K562 (cell line): ENCODE results near the gene SMIM17. TPM values are rescaled to one million over a fixed set of nuclear protein-coding genes. Genes with fewer than 3 reads are reported as not detected.

ENCODE experiments used
- ATAC-seq: fragments of 200-7000 bp; cut with Tn5 transposase; 3 replicates; pipeline ENCODE4 v1.9.1; 2020; ENCODE audit warnings: moderate library complexity
- Bru-seq: library from RNA; stranded (reverse); fragments of 400-500 nt; gene quantifications from one replicate; lab custom pipeline; 2021; lab: Mats Ljungman, UMichigan
- BruChase-seq, 2 experiments: library from RNA; stranded (reverse); fragments of 400-500 nt; gene quantifications; one replicate each; lab custom pipeline; 2021; lab: Mats Ljungman, UMichigan
- BruUV-seq: library from RNA; stranded (reverse); fragments of 400-500 nt; replicated peaks from 2 replicates; lab custom pipeline; 2021; lab: Mats Ljungman, UMichigan
- CTCF ChIA-PET: fragments of 300-600 bp; formaldehyde crosslinking; extraction: SDS; loops from one replicate; lab custom pipeline; 2021; ENCODE audit warnings: low intra/inter-chr PET ratio; lab: Yijun Ruan, JAX
- POLR2A ChIA-PET: fragments of 300-600, 350-650 bp; sonication (Branson Sonifier 250); formaldehyde crosslinking; extraction: SDS; loops from one replicate; lab custom pipeline; 2021; ENCODE audit warnings: antibody characterized with exemption, inconsistent platforms; lab: Yijun Ruan, JAX
- DNase-seq, 4 experiments: peaks; one replicate each; pipeline versions ENCODE4 v3.0.0 to v3.0.0-alpha.2; 2011 to 2018; ENCODE audit warnings: low spot score in 3 of 4, mixed read lengths in 3 of 4; ENCODE audit errors: extremely low read depth in 1 of 4
- FAIRE-seq: peaks from 2 replicates; lab custom pipeline; 2011; peaks lifted over from hg19 to GRCh38; lab: Jason Lieb, UNC
- H2AFZ ChIP-seq: 2 replicates; pipeline ENCODE4 v1.6.0; 2011; ENCODE audit warnings: low read depth, low read length, control low read depth, inconsistent platforms
- H3K27ac ChIP-seq: fragments of 200-600 bp; 3 replicates; pipeline ENCODE4 v1.8.0; 2011; ENCODE audit warnings: low read depth, mild to moderate bottlenecking, control low read depth, inconsistent platforms, low read length, moderate library complexity, mixed read lengths; ENCODE audit errors: extremely low read depth
- H3K27me3 ChIP-seq, 2 experiments: fragments of 300-600 bp in 1 of 2; 2 replicates in 1 of 2; 3 replicates in 1 of 2; pipeline versions ENCODE4 v1.6.0 to v1.8.0; 2011; ENCODE audit warnings: inconsistent platforms in 2 of 2, low read length in 2 of 2, mild to moderate bottlenecking in 1 of 2, mixed read lengths in 1 of 2, moderate library complexity in 1 of 2; ENCODE audit not compliant: control insufficient read depth in 2 of 2, insufficient read depth in 2 of 2
- H3K36me3 ChIP-seq: fragments of 300-600 bp; 3 replicates; pipeline ENCODE4 v1.8.0; 2011; ENCODE audit warnings: mild to moderate bottlenecking, low read length, inconsistent platforms; ENCODE audit not compliant: control insufficient read depth, insufficient read depth
- H3K4me1 ChIP-seq, 2 experiments: fragments of 200-600 bp in 1 of 2; replicated peaks in 1 of 2; 2 replicates in 1 of 2; 3 replicates in 1 of 2; pipeline versions ENCODE4 v1.5.1 to v1.8.0; 2011; ENCODE audit warnings: inconsistent platforms in 2 of 2, low read length in 2 of 2, mild to moderate bottlenecking in 1 of 2, mixed read lengths in 1 of 2, moderate library complexity in 1 of 2; ENCODE audit not compliant: control insufficient read depth in 2 of 2, insufficient read depth in 2 of 2
- H3K4me2 ChIP-seq: 2 replicates; pipeline ENCODE4 v1.6.1; 2011; ENCODE audit warnings: low read length, control low read depth, inconsistent platforms, mixed read lengths; ENCODE audit not compliant: insufficient read depth
- H3K4me3 ChIP-seq: fragments of 200-600 bp; sonication (generic), shearing (Covaris generic); 2 replicates; pipeline ENCODE4 v1.5.1; 2016; ENCODE audit warnings: control low read depth, inconsistent platforms
- H3K79me2 ChIP-seq: fragments of 200-600 bp; 3 replicates; pipeline ENCODE4 v1.8.0; 2011; ENCODE audit warnings: low read length, inconsistent platforms; ENCODE audit not compliant: control insufficient read depth, insufficient read depth
- H3K9ac ChIP-seq, 2 experiments: 2 replicates each; pipeline versions ENCODE4 v1.6.0 to v1.6.1; 2011; ENCODE audit warnings: low read depth in 2 of 2, low read length in 2 of 2, control low read depth in 1 of 2, inconsistent platforms in 1 of 2, mild to moderate bottlenecking in 1 of 2, mixed read lengths in 1 of 2; ENCODE audit not compliant: insufficient read depth in 1 of 2
- H3K9me1 ChIP-seq: one replicate; pipeline ENCODE4 v1.6.0; 2011; ENCODE audit warnings: inconsistent platforms, mild to moderate bottlenecking, low read length, moderate library complexity; ENCODE audit not compliant: control insufficient read depth, insufficient read depth
- H3K9me3 ChIP-seq: replicated peaks from 2 replicates; pipeline ENCODE4 v1.5.1; 2011; ENCODE audit warnings: low read depth, low read length, inconsistent platforms; ENCODE audit not compliant: control insufficient read depth, insufficient read depth
- H4K20me1 ChIP-seq: replicated peaks from 2 replicates; pipeline ENCODE4 v1.6.1; 2011; ENCODE audit warnings: low read length, inconsistent platforms, mixed read lengths; ENCODE audit not compliant: control insufficient read depth, insufficient read depth
- CCNT2 ChIP-seq: IDR thresholded peaks from 2 replicates; pipeline ENCODE4 v1.6.1; 2011; ENCODE audit warnings: borderline replicate concordance, low read depth, mild to moderate bottlenecking, moderate library complexity, mixed read lengths, low read length; ENCODE audit not compliant: insufficient read length; ENCODE audit errors: extremely low read depth
- DNMT1 ChIP-seq: fragments of 450-650 bp; IDR thresholded peaks from 2 replicates; pipeline ENCODE4 v1.6.1; 2016; ENCODE audit warnings: antibody characterized with exemption, mild to moderate bottlenecking
- GATA2 ChIP-seq: sonication (generic); formaldehyde crosslinking; IDR thresholded peaks from 2 replicates; pipeline ENCODE4 v1.4.0; 2020; ENCODE audit warnings: mild to moderate bottlenecking, missing genetic modification reagents
- KAT2B ChIP-seq: IDR thresholded peaks from one replicate; pipeline ENCODE4 v1.6.1; 2012; ENCODE audit warnings: low read depth, mild to moderate bottlenecking, control low read depth, inconsistent platforms, low read length, moderate library complexity
- MAZ ChIP-seq, 2 experiments: fragments of 450-650 bp in 1 of 2; sonication (generic) in 1 of 2; formaldehyde crosslinking; IDR thresholded peaks in 1 of 2; conservative IDR thresholded peaks in 1 of 2; 2 replicates each; pipeline versions ENCODE4 v1.4.0 to v1.5.0; 2020; ENCODE audit warnings: mild to moderate bottlenecking in 1 of 2, missing genetic modification reagents in 1 of 2
- MTA1 ChIP-seq: fragments of 450-650 bp; IDR thresholded peaks from 2 replicates; pipeline ENCODE4 v1.6.1; 2017; ENCODE audit warnings: borderline replicate concordance
- SUPT5H ChIP-seq: fragments of 450-650 bp; IDR thresholded peaks from 2 replicates; pipeline ENCODE4 v1.6.1; 2016
- TCFL5 ChIP-seq: fragments of 250-450 bp; sonication (Bioruptor Pico); conservative IDR thresholded peaks from 2 replicates; pipeline ENCODE4 v1.6.1; 2021; ENCODE audit warnings: mild to moderate bottlenecking, moderate library complexity, matching md5 sums
- TEAD2 ChIP-seq: fragments of 450-650 bp; IDR thresholded peaks from 2 replicates; pipeline ENCODE4 v1.6.1; 2016; ENCODE audit warnings: missing genetic modification characterization, control low read depth, missing compliant biosample characterization
- YBX1 ChIP-seq: fragments of 450-650 bp; IDR thresholded peaks from 2 replicates; pipeline ENCODE4 v1.7.1; 2016; ENCODE audit warnings: mild to moderate bottlenecking
- ZKSCAN8 ChIP-seq: fragments of 200-800 bp; sonication (Bioruptor generic); IDR thresholded peaks from 2 replicates; pipeline ENCODE4 v1.6.1; 2016; ENCODE audit warnings: missing genetic modification characterization, missing compliant biosample characterization
- ZNF436 ChIP-seq: fragments of 250-450, 450-650 bp; sonication (Bioruptor Pico); formaldehyde crosslinking; IDR thresholded peaks from 2 replicates; pipeline ENCODE4 v1.7.0; 2020; ENCODE audit warnings: mild to moderate bottlenecking
- ZNF696 ChIP-seq: fragments of 250-450 bp; sonication (Bioruptor Pico); conservative IDR thresholded peaks from 2 replicates; pipeline ENCODE4 v1.4.0; 2020; ENCODE audit warnings: mild to moderate bottlenecking, moderate library complexity
- ZNF76 ChIP-seq: fragments of 250-450 bp; sonication (Bioruptor Pico); IDR thresholded peaks from 2 replicates; pipeline ENCODE4 v1.4.0; 2020; ENCODE audit warnings: mild to moderate bottlenecking, moderate library complexity, borderline replicate concordance
- WGBS: fragments of 100-300 bp; shearing (Covaris generic); methylation state at CpG from one replicate; pipeline ENCODE4 v1.1.6; 2016; ENCODE audit warnings: low coverage, mixed read lengths; ENCODE audit not compliant: insufficient coverage; ENCODE audit errors: missing lambda C conversion rate; 5-methylcytosine and 5-hydroxymethylcytosine counted together
- in situ Hi-C: fragments of 300-500 bp; cut with MboI; formaldehyde crosslinking; loops from 4 replicates; pipeline ENCODE4 v1.15.0; 2018; ENCODE audit warnings: inconsistent platforms, mixed read lengths
- intact Hi-C: fragments of 100-400 bp; cut with micrococcal nuclease; formaldehyde crosslinking; loops from 2 replicates; pipeline ENCODE4 v1.14.2; 2022
- long read RNA-seq, 3 experiments: library from polyadenylated mRNA in 2 of 3; library from RNA in 1 of 3; unstranded in 2 of 3; stranded (forward) in 1 of 3; transcript quantifications; one replicate each; pipeline ENCODE4 v2.0.0, GENCODE V29; 2019 to 2022
- polyA minus RNA-seq, 3 experiments: library from RNA; depleted of rRNA, polyadenylated mRNA; stranded (reverse); fragments of >200 nt; gene quantifications; 2 replicates each; pipeline ENCODE4 v1.2.3, GENCODE V29; 2011
- polyA plus RNA-seq, 8 experiments: library from polyadenylated mRNA; depleted of rRNA in 4 of 8; stranded (reverse) in 5 of 8; unstranded in 3 of 8; fragments of >200 nt; fragmentation: Nextera tagmentation in 2 of 8; fragmentation: Illumina TruSeq in 1 of 8; extraction: Ambion mirVana in 2 of 8; extraction: Trizol in 1 of 8; gene quantifications; 2 replicates each; pipeline versions ENCODE4 v1.2.1 to v1.2.3, GENCODE V29; 2011 to 2014; ENCODE audit warnings: inconsistent platforms in 1 of 8, missing spikeins in 1 of 8
- total RNA-seq, 7 experiments: library from RNA; depleted of rRNA in 6 of 7; stranded (reverse); fragments of >200 nt in 6 of 7; fragmentation: Illumina TruSeq in 2 of 7; extraction: Trizol in 2 of 7; gene quantifications; 2 replicates each; pipeline versions ENCODE4 v1.2.1 to v1.2.3, GENCODE V29; 2011 to 2021; ENCODE audit warnings: low replicate concordance in 1 of 7
- TF ChIP-seq, protein P1 (sequence below): sonication (generic); formaldehyde crosslinking; IDR thresholded peaks from 2 replicates; pipeline ENCODE4 v1.8.0; 2022; ENCODE audit warnings: mild to moderate bottlenecking, missing genetic modification reagents
- TF ChIP-seq, protein P2 (sequence below): fragments of 250-450 bp; sonication (Bioruptor Pico); IDR thresholded peaks from 2 replicates; pipeline ENCODE4 v1.8.0; 2021; ENCODE audit warnings: moderate library complexity, mild to moderate bottlenecking, inconsistent platforms

The SMIM17 gene
- not detected in 2 replicates for total RNA-seq (2011; cell fraction: chromatin; rRNA removed; ENCODE audit: low replicate concordance)
- total RNA-seq (2011; cell fraction: nucleolus; rRNA removed) = not detected in 2 replicates
- not detected in 2 replicates for total RNA-seq (2011; cell fraction: nucleoplasm; rRNA removed)
- total RNA-seq (2014; rRNA removed) = not detected in 2 replicates
- total RNA-seq (2014; rRNA removed; fragmentation: Illumina TruSeq; extraction: Trizol) = not detected in 2 replicates
- not detected in 2 replicates for total RNA-seq (2015; rRNA removed; fragmentation: Illumina TruSeq; extraction: Trizol)
- total RNA-seq (2021) = not detected in 2 replicates
- not detected in 2 replicates for polyA plus RNA-seq (2011; rRNA removed)
- polyA plus RNA-seq (2011; cell fraction: cytosol; rRNA removed) = not detected in 2 replicates
- not detected in 2 replicates for polyA plus RNA-seq (2011; cell fraction: nucleus; rRNA removed)
- not detected in 2 replicates for polyA plus RNA-seq (2012)
- not detected in 2 replicates for polyA plus RNA-seq (2014; fragmentation: Illumina TruSeq; extraction: Trizol)
- polyA plus RNA-seq (2014; fragmentation: Nextera tagmentation; extraction: Ambion mirVana) = not detected
- polyA plus RNA-seq (2014; rRNA removed) = not detected in 2 replicates
- not detected in 2 replicates for polyA minus RNA-seq (2011; rRNA and poly(A)+ RNA removed)
- polyA minus RNA-seq (2011; cell fraction: cytosol; rRNA and poly(A)+ RNA removed) = not detected in 2 replicates
- polyA minus RNA-seq (2011; cell fraction: nucleus; rRNA and poly(A)+ RNA removed) = not detected in 2 replicates
- Bru-seq, nascent RNA = not detected
- BruChase-seq, experiment 1, labeled RNA remaining after a 2-hour chase = percentile 7 among the genes with signal in this experiment
- BruChase-seq, experiment 2, labeled RNA remaining after a 6-hour chase = not detected
- long read RNA-seq, experiment 1 = 0 reads
- long read RNA-seq, experiment 2 = 0 reads
- long read RNA-seq, experiment 3 = 0 reads

DNA sequence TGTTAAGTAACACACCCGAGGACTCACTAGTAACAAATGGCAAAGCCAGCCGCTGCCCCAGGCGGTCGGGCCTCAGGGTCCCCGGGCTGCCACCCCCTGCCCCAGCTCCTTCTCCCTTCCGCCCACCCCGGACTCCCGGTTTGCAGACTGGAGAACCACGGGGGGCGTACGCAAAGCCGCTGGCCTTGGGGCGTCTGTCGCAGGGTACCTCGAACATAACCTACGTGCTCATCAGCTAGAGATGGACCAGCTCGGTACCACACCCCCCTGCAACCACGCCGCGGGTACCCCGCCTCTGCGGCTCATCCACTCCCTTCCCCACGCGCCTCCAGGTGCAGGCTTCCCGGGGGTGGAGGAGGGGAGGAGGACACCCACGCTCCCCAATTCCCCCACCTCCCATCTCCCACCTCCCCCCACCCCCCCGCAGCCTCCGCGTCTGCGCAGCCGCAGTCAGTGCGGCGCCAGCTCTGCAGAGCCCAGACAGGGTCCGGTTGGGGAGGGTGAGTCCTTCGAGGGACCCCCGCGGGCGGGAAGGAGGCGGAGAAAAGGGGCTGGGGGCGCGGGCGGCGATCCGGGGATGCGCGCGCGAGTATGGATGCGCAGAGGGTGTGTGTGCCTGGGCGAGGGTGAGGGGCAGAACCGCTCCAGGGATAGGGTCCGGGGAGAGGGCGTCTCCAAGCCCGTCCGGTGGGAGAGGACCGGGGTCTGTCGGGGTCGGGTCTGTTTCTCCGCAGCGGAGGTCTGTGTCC is at the start of gene SMIM17:
TSS of gene SMIM17 (plus strand) at position 449 of the 749 bp plus-strand sequence. CDS start 2,509 bp downstream, outside the sequence.
- FAIRE-seq = no peak
- no peak within 1 kb of the TSS for H3K4me2 ChIP-seq
- no peak within 1 kb of the TSS for H3K27ac ChIP-seq
- H3K4me3 ChIP-seq = no peak within 1 kb of the TSS
- intact Hi-C loops = no loop called here
- CTCF ChIA-PET = no interaction called here
- H2AFZ ChIP-seq = no peak within 1 kb of the TSS
- POLR2A ChIA-PET = no interaction called here
- ATAC-seq = no peak
- H3K36me3 ChIP-seq = no peaks in the 10 kb centered on the region
- no peaks in the 10 kb centered on the region for H3K27me3 ChIP-seq
- H3K9me1 ChIP-seq = no peaks in the 10 kb centered on the region
- H3K4me1 ChIP-seq = no peaks in the 10 kb centered on the region
- H4K20me1 ChIP-seq = no peaks in the 10 kb centered on the region
- DNase-seq = no peak
- H3K9me3 ChIP-seq = no peaks in the 10 kb centered on the region
- no peak within 1 kb of the TSS for H3K9ac ChIP-seq
- in situ Hi-C loops = no loop called here
- BruUV-seq = no TSS peak
- no peaks in the 10 kb centered on the region for H3K79me2 ChIP-seq
- 10% methylated on average over 26 of the region's 60 CpGs for WGBS
- TF ChIP-seq ZNF696 (CRISPR knock-in tag) = no peak
- no peak for TF ChIP-seq DNMT1
- TF ChIP-seq YBX1 = no peak
- no peak for TF ChIP-seq ZKSCAN8 (CRISPR knock-in tag)
- no peak for TF ChIP-seq TCFL5
- TF ChIP-seq CCNT2 = no peak
- TF ChIP-seq, protein P1, sequence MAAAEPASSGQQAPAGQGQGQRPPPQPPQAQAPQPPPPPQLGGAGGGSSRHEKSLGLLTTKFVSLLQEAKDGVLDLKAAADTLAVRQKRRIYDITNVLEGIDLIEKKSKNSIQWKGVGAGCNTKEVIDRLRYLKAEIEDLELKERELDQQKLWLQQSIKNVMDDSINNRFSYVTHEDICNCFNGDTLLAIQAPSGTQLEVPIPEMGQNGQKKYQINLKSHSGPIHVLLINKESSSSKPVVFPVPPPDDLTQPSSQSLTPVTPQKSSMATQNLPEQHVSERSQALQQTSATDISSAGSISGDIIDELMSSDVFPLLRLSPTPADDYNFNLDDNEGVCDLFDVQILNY (CRISPR knock-in tag) = no peak
- no peak for TF ChIP-seq ZNF436 (CRISPR knock-in tag)
- TF ChIP-seq KAT2B = no peak
- TF ChIP-seq MAZ (CRISPR knock-in tag; conservative IDR thresholded peaks at IDR 0.05 in 1 of 2, IDR thresholded peaks at IDR 0.05 in 1 of 2) = no peak
- TF ChIP-seq SUPT5H = no peak
- TF ChIP-seq TEAD2 (tag) = no peak
- TF ChIP-seq, protein P2, sequence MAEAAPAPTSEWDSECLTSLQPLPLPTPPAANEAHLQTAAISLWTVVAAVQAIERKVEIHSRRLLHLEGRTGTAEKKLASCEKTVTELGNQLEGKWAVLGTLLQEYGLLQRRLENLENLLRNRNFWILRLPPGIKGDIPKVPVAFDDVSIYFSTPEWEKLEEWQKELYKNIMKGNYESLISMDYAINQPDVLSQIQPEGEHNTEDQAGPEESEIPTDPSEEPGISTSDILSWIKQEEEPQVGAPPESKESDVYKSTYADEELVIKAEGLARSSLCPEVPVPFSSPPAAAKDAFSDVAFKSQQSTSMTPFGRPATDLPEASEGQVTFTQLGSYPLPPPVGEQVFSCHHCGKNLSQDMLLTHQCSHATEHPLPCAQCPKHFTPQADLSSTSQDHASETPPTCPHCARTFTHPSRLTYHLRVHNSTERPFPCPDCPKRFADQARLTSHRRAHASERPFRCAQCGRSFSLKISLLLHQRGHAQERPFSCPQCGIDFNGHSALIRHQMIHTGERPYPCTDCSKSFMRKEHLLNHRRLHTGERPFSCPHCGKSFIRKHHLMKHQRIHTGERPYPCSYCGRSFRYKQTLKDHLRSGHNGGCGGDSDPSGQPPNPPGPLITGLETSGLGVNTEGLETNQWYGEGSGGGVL (CRISPR knock-in tag) = no peak
- TF ChIP-seq GATA2 (CRISPR knock-in tag) = no peak
- no peak for TF ChIP-seq ZNF76
- no peak for TF ChIP-seq MTA1
